Activated CD8-positive, alpha-beta memory T cell treated with anti-CD3 and anti-CD28 coated beads for 48 hours (primary cell): ENCODE measurements around the gene PLBD2.

Experiments used
- DNase-seq, 3 experiments: peaks; one replicate each; pipeline ENCODE4 v3.0.0-alpha.2; 2020; ENCODE audit warnings: low read depth in 2 of 3, low spot score in 2 of 3

Gene PLBD2

GRCh38 chr12:113395119-113395518, 36.7 kb downstream of the PLBD2 start:
- no peak for DNase-seq

- DNase-seq = no peak
These were observed 37.8 kb downstream of the PLBD2 start for GRCh38 chr12:113396200-113396599.

GRCh38 chr12:113396828-113397496, 38.6 kb downstream of the PLBD2 start:
- no peak for DNase-seq

GRCh38 chr12:113397497-113398197, 39.3 kb downstream of the PLBD2 start:
- no peak for DNase-seq

GRCh38 chr12:113398346-113399290, 40.2 kb downstream of the PLBD2 start:
- no peak for DNase-seq

- no peak for DNase-seq
These were observed 41.1 kb downstream of the PLBD2 start for GRCh38 chr12:113399490-113399889.

- no peak for DNase-seq
These were observed 42.0 kb downstream of the PLBD2 start for GRCh38 chr12:113400362-113400761.

GRCh38 chr12:113401066-113402000, 42.9 kb downstream of the PLBD2 start:
- DNase-seq = no peak

- no peak for DNase-seq
These were observed 44.3 kb downstream of the PLBD2 start for GRCh38 chr12:113402586-113403260.

- no peak for DNase-seq
These were observed 45.3 kb downstream of the PLBD2 start, which contains the start of gene SDS for GRCh38 chr12:113403435-113404415. Gene SDS (minus strand): TSS chr12:113403887. CDS start chr12:113399708, 4,179 bp downstream.

- no peak for DNase-seq
These were observed 47.3 kb downstream of the PLBD2 start for GRCh38 chr12:113405694-113406093.

- DNase-seq = no peak
These were observed 49.7 kb downstream of the PLBD2 start for GRCh38 chr12:113407931-113408600.

- no peak for DNase-seq
These were observed 50.4 kb downstream of the PLBD2 start for GRCh38 chr12:113408756-113409298.

GRCh38 chr12:113409462-113410124, 51.2 kb downstream of the PLBD2 start:
- DNase-seq = no peak

GRCh38 chr12:113413488-113413939, 55.1 kb downstream of the PLBD2 start:
- DNase-seq = no peak

- DNase-seq = no peak
These were observed 56.2 kb downstream of the PLBD2 start for GRCh38 chr12:113414519-113415038.
